Hippocampal formation (tissue), 2 donors: Measurements from ENCODE around the gene TMEM123.

Experiments used
- DNase-seq, 2 donors: peaks; one replicate each; lab custom pipeline; 2025; lab: John Stamatoyannopoulos, UW

Gene TMEM123

DNA sequence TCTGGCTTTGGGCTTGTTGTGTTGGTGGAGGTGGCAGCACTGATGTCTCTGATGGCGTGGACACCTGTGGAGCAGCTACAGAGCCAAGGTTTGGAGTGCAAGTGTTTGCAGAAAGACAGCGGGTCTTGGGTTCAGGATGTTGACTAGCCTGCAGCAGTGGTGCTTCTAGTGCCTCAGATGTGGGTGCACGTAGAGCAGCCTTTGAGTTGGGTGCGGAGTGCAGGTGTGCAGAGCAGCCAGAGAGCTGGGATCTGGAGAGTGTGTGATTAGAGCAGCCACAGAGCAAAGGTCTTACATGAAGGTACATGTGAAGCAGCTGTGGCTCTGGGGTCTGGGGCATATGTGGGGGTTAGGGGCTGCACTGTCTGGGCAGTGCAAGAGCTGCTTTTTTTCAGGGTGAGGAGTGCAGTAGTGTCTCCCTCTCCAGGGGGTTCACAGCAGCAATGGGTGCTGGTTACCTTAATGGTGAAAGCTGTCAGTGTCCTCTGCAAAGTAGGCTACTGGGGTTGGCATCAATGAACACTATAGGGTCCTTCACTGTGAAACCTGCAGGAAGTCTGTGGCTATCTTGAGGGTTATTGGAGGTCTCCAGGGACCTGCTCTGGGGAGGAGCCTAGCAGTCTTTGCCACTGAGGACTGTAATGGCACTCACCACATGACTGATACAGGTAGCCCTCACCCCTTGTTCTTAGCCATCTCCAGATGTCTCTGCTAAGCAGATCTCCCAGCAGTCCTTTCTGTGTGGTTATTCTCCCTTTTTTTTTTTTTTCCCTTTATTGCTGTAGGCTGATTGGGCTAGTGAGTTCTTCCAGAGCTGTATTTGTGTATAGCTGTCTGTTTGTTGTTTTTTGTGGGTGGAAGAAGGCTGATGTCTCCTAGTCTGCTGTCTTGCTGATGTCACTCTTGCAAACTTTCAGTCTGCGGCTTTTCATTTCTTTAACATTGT lies 91.2 kb downstream of the TMEM123 start:
- DNase-seq = no peak

DNA sequence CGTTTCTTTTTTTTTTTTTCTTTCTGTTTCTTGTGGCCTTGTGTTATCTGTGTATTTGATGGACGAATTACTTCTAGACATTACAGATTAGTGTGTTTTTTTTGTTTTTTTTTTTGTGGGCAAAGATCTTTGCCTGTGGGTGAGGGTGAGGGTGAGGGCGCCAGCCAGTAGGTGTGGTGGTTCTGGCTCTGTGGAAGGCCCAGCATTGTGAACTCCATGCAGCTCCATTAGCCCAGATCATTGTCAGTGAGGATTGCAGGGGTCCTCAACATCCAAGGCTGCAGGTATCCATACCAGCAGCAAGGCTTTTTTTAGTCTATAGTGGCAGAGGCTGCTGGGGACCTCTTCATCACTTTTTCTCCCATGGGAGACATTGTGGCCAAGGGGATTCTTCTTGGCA lies 91.9 kb downstream of the TMEM123 start:
- no peak for DNase-seq

DNA sequence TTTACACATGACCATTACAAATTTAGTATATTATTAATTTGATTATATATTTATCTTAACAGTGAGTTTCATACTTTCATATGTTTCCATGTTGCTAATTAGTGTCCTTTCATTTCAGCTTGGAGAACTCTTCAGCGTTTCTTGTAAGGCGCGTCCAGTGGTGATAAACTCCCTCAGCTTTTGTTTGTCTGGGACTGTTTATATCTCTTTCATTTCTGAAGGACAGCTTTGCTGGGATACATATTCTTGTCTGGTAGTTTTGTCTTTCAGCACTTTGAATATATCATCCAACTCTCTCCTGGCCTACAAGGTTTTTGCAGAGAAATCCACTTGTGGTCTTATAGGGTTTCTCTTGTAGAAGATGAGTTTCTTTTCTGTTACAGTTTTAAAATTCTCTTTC lies 93.2 kb downstream of the TMEM123 start:
- no peak for DNase-seq

DNA sequence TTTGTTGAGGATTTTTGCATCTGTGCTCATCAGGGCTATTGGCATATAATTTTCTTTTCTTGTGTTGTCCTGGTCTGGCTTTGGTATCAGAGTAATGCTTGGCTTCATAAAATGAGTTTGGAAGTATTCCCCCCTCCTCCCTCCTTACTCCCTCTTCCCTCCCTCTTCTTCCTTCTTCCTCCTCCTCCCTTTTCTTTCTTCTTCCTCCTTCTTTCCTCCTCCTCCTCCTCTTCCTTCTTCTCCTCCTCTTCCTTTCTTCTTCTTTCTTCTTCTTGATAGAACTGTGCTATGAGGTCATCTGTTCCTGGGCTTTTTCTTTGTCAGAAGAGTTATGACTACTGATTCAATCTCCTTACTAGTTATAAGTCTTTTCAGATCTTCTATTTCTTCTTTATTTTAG lies 95.4 kb downstream of the TMEM123 start:
- no peak for DNase-seq

DNA sequence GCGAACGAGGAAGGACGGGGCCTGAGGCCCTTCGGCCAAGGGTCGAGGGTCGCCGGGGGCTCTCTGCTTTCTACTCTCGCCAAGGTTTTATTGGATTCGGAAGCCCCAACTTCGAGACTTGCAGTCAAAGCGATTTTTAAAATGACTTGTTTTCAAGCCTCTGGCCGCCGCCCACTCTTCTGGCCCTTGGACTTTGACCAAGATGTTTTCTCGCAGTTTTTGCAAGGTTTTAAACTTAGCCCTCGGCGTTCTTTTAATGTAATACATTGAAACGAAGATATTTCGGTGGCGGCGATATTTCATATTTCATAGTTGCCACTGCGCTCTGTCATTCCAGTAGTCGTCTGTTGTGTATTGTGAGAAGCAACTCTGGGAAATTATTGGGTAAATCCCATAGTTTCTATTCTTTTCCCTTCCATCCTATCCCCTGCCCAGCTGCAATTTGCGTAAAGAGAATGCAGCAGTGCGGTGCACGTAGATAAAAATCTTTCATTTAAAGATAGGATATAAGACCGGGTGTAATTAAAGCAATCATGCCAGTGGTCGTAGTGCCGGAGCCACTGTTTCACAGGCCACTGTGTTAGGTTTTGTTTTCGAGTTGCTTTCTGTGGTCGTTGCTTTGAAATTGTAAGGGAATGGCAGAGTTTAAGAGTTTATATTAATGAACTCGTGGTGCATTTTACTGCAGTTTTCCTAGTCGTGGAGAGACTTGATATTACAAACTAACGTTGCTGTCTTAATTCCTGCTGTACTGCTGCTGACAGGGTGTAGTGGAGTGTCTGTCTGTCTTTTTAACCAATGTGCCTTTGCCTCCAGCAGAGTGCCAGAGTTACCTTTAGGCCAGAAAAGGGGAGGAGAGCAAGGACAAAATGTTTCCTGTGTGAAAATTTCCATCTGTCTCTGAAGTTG lies 104.8 kb downstream of the TMEM123 start:
- DNase-seq = peak in 1 of 2 donors; percentile 44

DNA sequence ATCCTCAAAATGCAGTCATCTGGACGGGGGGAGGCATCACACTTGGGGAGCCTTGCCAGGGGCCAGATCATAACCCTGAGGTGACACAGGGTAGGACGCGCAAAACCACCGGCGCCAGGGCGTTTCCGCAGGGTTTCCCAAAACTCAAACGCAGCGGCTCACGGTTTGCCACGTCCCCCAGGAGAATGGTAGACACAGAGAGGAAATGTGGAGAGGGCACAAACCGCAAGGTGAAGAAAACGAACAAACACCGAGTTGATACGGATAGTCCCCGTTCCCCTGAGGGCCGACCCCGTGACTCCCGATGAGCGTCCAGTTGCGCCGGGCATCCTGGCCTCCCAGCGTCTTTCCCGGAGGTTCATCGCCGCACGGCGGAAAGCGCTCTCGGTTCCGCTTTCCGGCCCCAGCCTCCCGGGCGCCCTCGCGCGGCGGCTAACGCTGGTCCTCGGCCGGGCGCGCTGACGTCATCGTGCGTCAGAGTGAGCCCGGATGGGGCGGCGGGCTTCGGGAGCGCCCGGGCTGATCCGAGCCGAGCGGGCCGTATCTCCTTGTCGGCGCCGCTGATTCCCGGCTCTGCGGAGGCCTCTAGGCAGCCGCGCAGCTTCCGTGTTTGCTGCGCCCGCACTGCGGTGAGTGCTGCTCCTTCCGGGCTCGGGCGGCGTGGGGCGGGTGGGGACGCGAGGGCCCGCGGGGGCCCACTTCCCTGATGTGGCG lies 105.7 kb downstream of the TMEM123 start, which contains the start of gene BIRC2:
BIRC2 (plus strand) TSS at position 467 of the 714 bp plus-strand sequence. CDS start 2,641 bp downstream, outside the sequence.
- DNase-seq = peak; percentile 90 to 93

DNA sequence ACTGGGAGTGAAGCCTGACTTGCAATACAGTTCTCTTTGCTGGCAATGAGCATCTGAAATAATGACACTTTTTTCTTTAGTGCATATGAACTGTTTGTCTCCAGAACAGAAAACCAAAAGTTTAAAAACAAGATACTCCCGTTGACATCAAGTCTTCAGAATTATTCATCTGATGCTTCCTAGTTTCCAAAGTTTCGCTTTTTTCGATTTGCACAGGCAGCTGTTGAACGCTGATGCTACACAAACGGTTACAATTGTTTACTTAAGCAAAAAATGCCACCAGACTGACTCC lies 106.2 kb downstream of the TMEM123 start:
- DNase-seq = peak in 1 of 2 donors; percentile 71
